Small intestine (tissue), 7 donors: Measurements from ENCODE around the gene SPATA9. TPM values are rescaled to one million over a fixed set of nuclear protein-coding genes. Genes with fewer than 3 reads are reported as not detected.

Experiments
- DNase-seq, 2 donors: peaks; one replicate each; pipeline versions ENCODE4 v3.0.0 to v3.0.0-alpha.2; 2013
- FAIRE-seq: peaks from 2 replicates; lab custom pipeline; 2012; peaks lifted over from hg19 to GRCh38; lab: Jason Lieb, UNC
- H3K27ac ChIP-seq, 3 donors: one replicate each; pipeline ENCODE4 v1.5.1; 2013; ENCODE audit warnings: low read length in 2 of 3, mild to moderate bottlenecking in 2 of 3, control low read depth in 1 of 3, inconsistent platforms in 1 of 3, low read depth in 1 of 3, moderate library complexity in 1 of 3
- H3K27me3 ChIP-seq, 3 donors: one replicate each; pipeline ENCODE4 v1.6.1; 2013; ENCODE audit warnings: low read length in 3 of 3, inconsistent platforms in 1 of 3; ENCODE audit not compliant: control insufficient read depth in 3 of 3, insufficient read depth in 3 of 3
- H3K36me3 ChIP-seq, 3 donors: one replicate each; pipeline ENCODE4 v1.6.1; 2013; ENCODE audit warnings: low read length in 3 of 3, inconsistent platforms in 1 of 3, low read depth in 1 of 3, mild to moderate bottlenecking in 1 of 3, moderate library complexity in 1 of 3; ENCODE audit not compliant: control insufficient read depth in 3 of 3, insufficient read depth in 2 of 3
- H3K4me1 ChIP-seq, 3 donors: one replicate each; pipeline ENCODE4 v1.6.1; 2013; ENCODE audit warnings: low read length in 2 of 3, inconsistent platforms in 1 of 3, low read depth in 1 of 3, mild to moderate bottlenecking in 1 of 3, moderate library complexity in 1 of 3; ENCODE audit not compliant: control insufficient read depth in 3 of 3, insufficient read depth in 2 of 3
- H3K4me3 ChIP-seq, 3 donors: one replicate each; pipeline ENCODE4 v1.5.1; 2013; ENCODE audit warnings: low read length in 3 of 3, control low read depth in 1 of 3, inconsistent platforms in 1 of 3, low read depth in 1 of 3, mild to moderate bottlenecking in 1 of 3, moderate library complexity in 1 of 3
- H3K9me3 ChIP-seq, 2 donors: one replicate each; pipeline ENCODE4 v1.6.1; 2013; ENCODE audit warnings: low read depth in 1 of 2, low read length in 1 of 2; ENCODE audit not compliant: control insufficient read depth in 2 of 2, insufficient read depth in 1 of 2
- WGBS, 3 donors: extraction: QIAGEN DNeasy Blood & Tissue Kit; methylation state at CpG; one replicate each; pipeline ENCODE4 v1.1.7; 2013; 5-methylcytosine and 5-hydroxymethylcytosine counted together
- polyA plus RNA-seq, 4 donors: library from polyadenylated mRNA; stranded (reverse) in 3 of 4; unstranded in 1 of 4; fragments of 200-250 nt in 3 of 4; fragments of 120-200 nt in 1 of 4; gene quantifications; one replicate each; pipeline versions ENCODE4 v1.2.1 to v1.2.3, GENCODE V29; 2013
- donor health status: healthy with polysubstance abuse.
- donor health status: control.
- donor health status: control.
- donor health status: Bipolar disorder and iron deficiency.
- donor health status: healthy.

SPATA9 gene
- polyA plus RNA-seq, 4 donors: 0.24 to 1.0 TPM; not detected in 2

- no peaks in the 10 kb centered on the region for H3K4me1 ChIP-seq
- FAIRE-seq: no peak
- no peaks in the 10 kb centered on the region for H3K9me3 ChIP-seq
- no peak overlapping the region for H3K27ac ChIP-seq
- no peak overlapping the region for H3K4me3 ChIP-seq
- WGBS, 3 donors: 53 to 62% (median 57%) methylated on average over 1 of the region's 1 CpG
- H3K27me3 ChIP-seq: no peaks in the 10 kb centered on the region
- no peaks in the 10 kb centered on the region for H3K36me3 ChIP-seq
- no peak for DNase-seq
Observed at GRCh38 chr5:95704150-95704549, 21.4 kb upstream of the SPATA9 start.

- no peak for FAIRE-seq
- Histone ChIP-seq H3K36me3 (no peaks in the 10 kb centered on the region), H3K27ac (no peak overlapping the region), H3K4me1 (no peaks in the 10 kb centered on the region), H3K9me3 (no peaks in the 10 kb centered on the region), H3K27me3 (no peaks in the 10 kb centered on the region), H3K4me3 (no peak overlapping the region)
- no peak for DNase-seq
Observed at GRCh38 chr5:95701074-95701473, 18.3 kb upstream of the SPATA9 start.

- no peak for FAIRE-seq
- DNase-seq: no peak
- H3K4me1 ChIP-seq: no peaks in the 10 kb centered on the region
- no peak overlapping the region for H3K4me3 ChIP-seq
- H3K36me3 ChIP-seq: no peaks in the 10 kb centered on the region
- no peak overlapping the region for H3K27ac ChIP-seq
- WGBS, 3 donors: 96 to 97% (median 97%) methylated on average over 1 of the region's 1 CpG
- no peaks in the 10 kb centered on the region for H3K27me3 ChIP-seq
- no peaks in the 10 kb centered on the region for H3K9me3 ChIP-seq
Observed at GRCh38 chr5:95699337-95699736, 16.5 kb upstream of the SPATA9 start.

- Histone ChIP-seq H3K27me3 (no peaks in the 10 kb centered on the region), H3K4me1 (no peaks in the 10 kb centered on the region), H3K4me3 (no peak overlapping the region), H3K27ac (no peak overlapping the region), H3K9me3 (no peaks in the 10 kb centered on the region), H3K36me3 (no peaks in the 10 kb centered on the region)
- FAIRE-seq: no peak
- DNase-seq: peak in 1 of 2 donors; percentile 28
- WGBS, 3 donors: 55 to 67% (median 67%) methylated on average over 7 of the region's 7 CpGs
Observed at GRCh38 chr5:95697781-95698681, 15.2 kb upstream of the SPATA9 start.

- H3K9me3 ChIP-seq: no peaks in the 10 kb centered on the region
- no peak for DNase-seq
- H3K27ac ChIP-seq: no peak overlapping the region
- no peaks in the 10 kb centered on the region for H3K27me3 ChIP-seq
- H3K36me3 ChIP-seq: no peaks in the 10 kb centered on the region
- no peak for FAIRE-seq
- H3K4me1 ChIP-seq: no peaks in the 10 kb centered on the region
- H3K4me3 ChIP-seq: no peak overlapping the region
Observed at GRCh38 chr5:95690333-95690732, 7.5 kb upstream of the SPATA9 start.

- Histone ChIP-seq H3K27me3 (no peaks in the 10 kb centered on the region), H3K36me3 (no peaks in the 10 kb centered on the region), H3K9me3 (no peaks in the 10 kb centered on the region), H3K4me3 (no peak overlapping the region), H3K27ac (no peak overlapping the region), H3K4me1 (no peaks in the 10 kb centered on the region)
- no peak for DNase-seq
- WGBS, 3 donors: 91 to 97% (median 91%) methylated on average over 1 of the region's 1 CpG
- FAIRE-seq: no peak
Observed at GRCh38 chr5:95689680-95690079, 6.9 kb upstream of the SPATA9 start.

GRCh38 chr5:95686651-95687050, 3.9 kb upstream of the SPATA9 start:
- WGBS, 3 donors: 87 to 91% (median 90%) methylated on average over 2 of the region's 2 CpGs
- no peak overlapping the region for H3K4me3 ChIP-seq
- H3K27me3 ChIP-seq: no peaks in the 10 kb centered on the region
- H3K9me3 ChIP-seq: no peaks in the 10 kb centered on the region
- no peaks in the 10 kb centered on the region for H3K4me1 ChIP-seq
- no peaks in the 10 kb centered on the region for H3K36me3 ChIP-seq
- no peak overlapping the region for H3K27ac ChIP-seq
- no peak for FAIRE-seq
- no peak for DNase-seq

GRCh38 chr5:95684361-95684760, 1.6 kb upstream of the SPATA9 start:
- no peaks in the 10 kb centered on the region for H3K9me3 ChIP-seq
- no peaks in the 10 kb centered on the region for H3K27me3 ChIP-seq
- no peaks in the 10 kb centered on the region for H3K36me3 ChIP-seq
- 77 to 91% (median 81%) methylated on average over 2 of the region's 2 CpGs for WGBS, 3 donors
- no peaks in the 10 kb centered on the region for H3K4me1 ChIP-seq
- FAIRE-seq: no peak
- no peak overlapping the region for H3K4me3 ChIP-seq
- no peak for DNase-seq
- no peak overlapping the region for H3K27ac ChIP-seq

GRCh38 chr5:95673081-95673480, 9.7 kb downstream of the SPATA9 start:
- H3K9me3 ChIP-seq: no peaks in the 10 kb centered on the region
- H3K4me1 ChIP-seq: no peaks in the 10 kb centered on the region
- H3K36me3 ChIP-seq: no peaks in the 10 kb centered on the region
- DNase-seq (peak in 1 of 2 donors; percentile 11), FAIRE-seq (no peak)
- WGBS, 3 donors: 70 to 74% (median 70%) methylated on average over 3 of the region's 3 CpGs
- H3K27ac ChIP-seq: no peak overlapping the region
- no peaks in the 10 kb centered on the region for H3K27me3 ChIP-seq
- no peak overlapping the region for H3K4me3 ChIP-seq
